ENCODE measurements around the gene KRTDAP. TPM values are rescaled to one million over a fixed set of nuclear protein-coding genes. Genes with fewer than 3 reads are reported as not detected.

KRTDAP gene
- total and polyA plus RNA-seq, 4 donors = 0.16 to 0.49 TPM; not detected in 2

GRCh38 chr19:35534803-35535480, 44.7 kb upstream of the KRTDAP start:
- Histone ChIP-seq H3K4me3 (no peak overlapping the region), H3K9ac (ENCODE audit: insufficient read depth in 1 of 2, low read length in 2 of 2) (no peak overlapping the region), H3K9me3 (ENCODE audit: control insufficient read depth in 4 of 4, insufficient read depth in 3 of 4, low read length in 3 of 4) (peaks cover 0 to 1% (median 0%) of the 10 kb centered on the region in 4 donors), H3K4me1 (ENCODE audit: control insufficient read depth in 5 of 5, insufficient read depth in 5 of 5, low read length in 5 of 5) (peaks cover 0 to 7% (median 5%) of the 10 kb centered on the region in 5 donors), H3K27me3 (ENCODE audit: control insufficient read depth in 3 of 3, insufficient read depth in 3 of 3, low read length in 2 of 3) (peaks cover 3 to 32% (median 8%) of the 10 kb centered on the region in 3 donors), H3K36me3 (ENCODE audit: control insufficient read depth in 4 of 4, insufficient read depth in 4 of 4, low read length in 4 of 4) (no peaks in the 10 kb centered on the region), H3K27ac (ENCODE audit: low read depth in 1 of 2, low read length in 1 of 2) (no peak overlapping the region)
- DNase-seq (no peak), ATAC-seq (ENCODE audit: insufficient read depth, low FRiP score) (no peak)
- 66 to 82% methylated on average over 10 of the region's 10 CpGs for WGBS, 2 donors
- no peak for TF ChIP-seq CTCF (IDR thresholded peaks at IDR 0.05; ENCODE audit: control extremely low read depth, extremely low read depth)

GRCh38 chr19:35533822-35534392, 43.6 kb upstream of the KRTDAP start:
- DNase-seq (peak; percentile 38 to 73 (median 64)), ATAC-seq (ENCODE audit: insufficient read depth, low FRiP score) (no peak)
- Histone ChIP-seq H3K9me3 (ENCODE audit: control insufficient read depth in 4 of 4, insufficient read depth in 3 of 4, low read length in 3 of 4) (peaks cover 0 to 1% (median 0%) of the 10 kb centered on the region in 4 donors), H3K9ac (ENCODE audit: insufficient read depth in 1 of 2, low read length in 2 of 2) (no peak overlapping the region), H3K4me3 (no peak overlapping the region), H3K4me1 (ENCODE audit: control insufficient read depth in 5 of 5, insufficient read depth in 5 of 5, low read length in 5 of 5) (peaks cover 0 to 7% (median 5%) of the 10 kb centered on the region in 5 donors), H3K27ac (ENCODE audit: low read depth in 1 of 2, low read length in 1 of 2) (no peak overlapping the region), H3K27me3 (ENCODE audit: control insufficient read depth in 3 of 3, insufficient read depth in 3 of 3, low read length in 2 of 3) (peaks cover 3 to 32% (median 8%) of the 10 kb centered on the region in 3 donors), H3K36me3 (ENCODE audit: control insufficient read depth in 4 of 4, insufficient read depth in 4 of 4, low read length in 4 of 4) (no peaks in the 10 kb centered on the region)
- 1 to 2% methylated on average over 30 of the region's 30 CpGs for WGBS, 2 donors
- no peak for TF ChIP-seq CTCF (IDR thresholded peaks at IDR 0.05; ENCODE audit: control extremely low read depth, extremely low read depth)

GRCh38 chr19:35533201-35533821, 43.0 kb upstream of the KRTDAP start, which contains the start of gene GAPDHS:
Gene GAPDHS, plus strand, starts transcription at chr19:35533456. Its CDS starts 72 bp downstream, at chr19:35533528.
- ATAC-seq (ENCODE audit: insufficient read depth, low FRiP score) (no peak), DNase-seq (no peak)
- Histone ChIP-seq H3K36me3 (ENCODE audit: control insufficient read depth in 4 of 4, insufficient read depth in 4 of 4, low read length in 4 of 4) (no peaks in the 10 kb centered on the region), H3K9me3 (ENCODE audit: control insufficient read depth in 4 of 4, insufficient read depth in 3 of 4, low read length in 3 of 4) (peaks cover 0 to 1% (median 0%) of the 10 kb centered on the region in 4 donors), H3K27ac (ENCODE audit: low read depth in 1 of 2, low read length in 1 of 2) (no peak within 1 kb of the TSS), H3K4me3 (no peak within 1 kb of the TSS), H3K27me3 (ENCODE audit: control insufficient read depth in 3 of 3, insufficient read depth in 3 of 3, low read length in 2 of 3) (peaks cover 3 to 32% (median 8%) of the 10 kb centered on the region in 3 donors), H3K9ac (ENCODE audit: insufficient read depth in 1 of 2, low read length in 2 of 2) (no peak within 1 kb of the TSS), H3K4me1 (ENCODE audit: control insufficient read depth in 5 of 5, insufficient read depth in 5 of 5, low read length in 5 of 5) (peaks cover 0 to 7% (median 5%) of the 10 kb centered on the region in 5 donors)
- WGBS, 2 donors = 37 to 41% methylated on average over 39 of the region's 39 CpGs
- TF ChIP-seq CTCF (IDR thresholded peaks at IDR 0.05; ENCODE audit: control extremely low read depth, extremely low read depth) = no peak
